ENCODE results near the gene SLC15A5.

Gene SLC15A5

GRCh38 chr12:16258963-16259362 lies 18.5 kb downstream of the SLC15A5 start:
- FAIRE-seq, result no peak

DNA sequence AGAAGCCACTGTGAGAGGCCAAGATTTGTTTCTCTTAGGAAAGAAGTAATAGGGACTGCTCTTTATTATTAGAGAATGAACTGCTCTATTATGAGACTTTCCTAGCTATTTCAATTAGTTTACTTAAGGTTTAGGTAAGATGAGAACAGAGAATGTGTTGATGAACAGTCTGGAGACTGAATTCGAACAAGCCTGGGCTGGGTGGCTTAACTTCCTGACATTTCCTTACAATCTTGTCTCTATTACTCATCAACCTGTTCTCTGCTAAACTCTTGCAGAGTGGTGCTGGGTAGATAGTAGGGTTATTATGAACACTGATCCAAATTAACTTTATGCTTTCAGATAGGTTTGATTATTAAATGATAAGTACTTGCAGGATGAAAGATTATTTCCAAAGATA lies 31.2 kb downstream of the SLC15A5 start:
- no peak for FAIRE-seq

- peak; percentile 36 for FAIRE-seq
These were observed 32.3 kb downstream of the SLC15A5 start for GRCh38 chr12:16245209-16245608.

- FAIRE-seq, result no peak
These were observed 33.7 kb downstream of the SLC15A5 start for GRCh38 chr12:16243487-16244412.

GRCh38 chr12:16241346-16241745 lies 36.1 kb downstream of the SLC15A5 start:
- FAIRE-seq, result no peak

- FAIRE-seq, result no peak
These were observed 38.8 kb downstream of the SLC15A5 start for GRCh38 chr12:16238661-16239060.

DNA sequence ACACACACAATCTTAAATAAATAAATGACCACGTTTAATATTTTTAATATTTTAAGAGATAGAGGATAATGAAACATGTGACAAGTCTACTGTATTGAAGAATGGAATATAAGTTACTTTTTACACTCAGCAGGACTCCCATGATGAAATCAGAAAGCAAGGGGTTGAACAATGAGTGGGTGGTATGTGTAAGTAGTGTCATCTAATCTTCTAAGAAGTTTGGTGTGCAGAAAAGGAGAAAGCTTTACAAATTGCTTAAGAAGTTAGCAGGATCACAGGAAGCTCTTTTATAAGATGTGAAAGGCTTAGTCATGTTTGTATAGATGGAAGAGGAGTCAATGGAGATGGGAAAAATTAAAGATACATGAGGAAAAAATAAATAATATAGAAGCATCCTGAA lies 47.8 kb downstream of the SLC15A5 start:
- FAIRE-seq, result no peak

DNA sequence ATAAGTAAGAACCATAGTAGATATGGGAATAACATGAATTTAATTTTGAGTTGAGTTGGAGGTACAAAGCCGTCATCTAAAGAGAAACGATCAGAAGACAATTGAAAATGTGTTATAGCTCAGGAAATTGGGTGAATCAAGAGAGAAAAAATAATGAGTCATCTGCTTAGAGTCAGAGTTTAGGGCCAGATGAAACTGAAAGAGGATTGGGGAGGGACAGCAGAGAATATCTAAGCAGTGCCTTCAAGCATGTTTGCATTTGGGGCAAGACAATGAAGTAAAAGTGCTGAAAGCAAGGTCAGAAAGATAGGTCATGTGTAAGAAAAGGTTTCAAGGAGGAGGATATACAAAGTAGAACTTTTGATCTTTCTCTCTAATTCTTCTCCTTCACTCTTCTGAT lies 49.4 kb downstream of the SLC15A5 start:
- no peak for FAIRE-seq

GRCh38 chr12:16225692-16226091 lies 51.8 kb downstream of the SLC15A5 start:
- no peak for FAIRE-seq

DNA sequence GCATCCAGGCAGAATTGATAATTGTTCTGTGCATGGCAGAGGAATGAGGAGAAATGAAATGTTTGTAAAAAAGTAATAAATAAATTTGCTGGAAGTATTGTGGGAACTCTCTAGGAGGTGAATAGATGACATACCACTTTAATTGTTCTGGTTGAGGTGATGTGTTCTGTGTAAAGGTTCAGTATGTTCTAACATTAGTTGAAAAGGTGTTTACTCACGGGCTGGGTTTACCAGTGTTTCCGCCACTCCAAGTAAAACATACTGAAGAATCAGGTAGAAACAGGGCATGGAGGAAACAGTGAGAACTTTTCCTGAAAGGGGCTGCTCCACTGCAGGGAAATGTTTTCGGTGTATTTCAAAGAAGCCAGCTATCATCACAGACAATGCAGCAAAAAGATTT lies 53.3 kb downstream of the SLC15A5 start:
- no peak for FAIRE-seq

GRCh38 chr12:16221776-16222175 lies 55.7 kb downstream of the SLC15A5 start:
- FAIRE-seq, result no peak

GRCh38 chr12:16220120-16220519 lies 57.4 kb downstream of the SLC15A5 start:
- FAIRE-seq, result no peak

- no peak for FAIRE-seq
These were observed 58.3 kb downstream of the SLC15A5 start for GRCh38 chr12:16218934-16219751.

DNA sequence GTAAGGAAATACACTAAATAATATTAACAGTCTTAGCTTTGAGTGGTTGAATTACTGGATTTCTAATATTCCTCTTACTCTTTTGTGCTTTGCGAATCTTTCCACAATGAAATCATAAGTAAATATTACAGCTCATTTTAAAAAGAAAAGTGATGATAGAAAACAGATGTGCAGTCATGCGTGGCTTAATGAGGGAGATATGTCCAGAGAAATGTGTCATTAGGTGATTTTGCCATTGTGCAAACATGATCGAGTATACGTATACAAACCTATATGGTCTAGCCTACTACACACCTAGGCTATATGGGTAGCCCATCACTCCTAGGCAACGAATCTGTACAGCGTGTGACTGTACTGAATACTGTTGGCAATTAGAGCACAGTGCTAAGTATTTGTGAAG lies 59.3 kb downstream of the SLC15A5 start:
- no peak for FAIRE-seq

- no peak for FAIRE-seq
These were observed 65.8 kb downstream of the SLC15A5 start for GRCh38 chr12:16211731-16212130.

DNA sequence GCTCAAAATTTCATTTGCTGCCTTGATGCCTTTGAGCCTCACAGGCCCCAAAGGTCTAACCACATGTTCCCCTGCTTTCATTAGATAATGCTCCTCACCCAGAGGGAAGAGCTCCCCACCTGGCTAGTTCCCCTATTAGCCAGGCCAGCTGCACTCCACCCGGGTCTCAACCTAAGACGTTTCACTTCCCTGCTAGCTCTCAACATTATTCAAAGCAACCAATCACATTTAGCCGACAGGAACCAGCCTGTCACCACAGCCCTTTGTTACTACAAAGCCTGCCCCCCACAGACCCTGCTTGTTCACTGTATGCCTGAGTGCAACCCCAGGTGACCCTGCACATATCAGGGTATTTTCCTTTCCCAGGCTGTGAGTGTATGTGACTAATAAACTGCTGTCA lies 78.6 kb downstream of the SLC15A5 start:
- FAIRE-seq, result no peak

DNA sequence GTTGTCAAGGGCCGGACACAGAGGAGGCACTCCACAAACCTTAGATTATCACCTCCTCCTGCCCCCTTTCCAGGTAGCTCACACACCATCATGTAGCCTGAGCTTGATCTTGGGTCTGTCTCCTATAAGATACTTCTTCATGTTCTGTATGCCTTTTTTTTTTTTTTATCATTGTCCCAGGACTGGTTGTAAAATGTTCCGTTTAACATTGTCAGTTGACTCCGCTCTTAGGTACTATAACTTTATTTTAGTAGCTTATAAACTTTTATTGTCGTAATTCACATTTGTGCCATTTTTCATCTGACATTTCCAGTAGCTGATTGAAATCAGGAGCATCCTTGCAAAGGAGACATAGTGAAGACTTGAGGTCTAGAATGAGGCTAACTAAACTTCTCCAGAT lies 79.9 kb downstream of the SLC15A5 start:
- FAIRE-seq, result no peak

- no peak for FAIRE-seq
These were observed 87.6 kb downstream of the SLC15A5 start for GRCh38 chr12:16189849-16190248.

GRCh38 chr12:16187660-16188059 lies 89.8 kb downstream of the SLC15A5 start:
- no peak for FAIRE-seq

DNA sequence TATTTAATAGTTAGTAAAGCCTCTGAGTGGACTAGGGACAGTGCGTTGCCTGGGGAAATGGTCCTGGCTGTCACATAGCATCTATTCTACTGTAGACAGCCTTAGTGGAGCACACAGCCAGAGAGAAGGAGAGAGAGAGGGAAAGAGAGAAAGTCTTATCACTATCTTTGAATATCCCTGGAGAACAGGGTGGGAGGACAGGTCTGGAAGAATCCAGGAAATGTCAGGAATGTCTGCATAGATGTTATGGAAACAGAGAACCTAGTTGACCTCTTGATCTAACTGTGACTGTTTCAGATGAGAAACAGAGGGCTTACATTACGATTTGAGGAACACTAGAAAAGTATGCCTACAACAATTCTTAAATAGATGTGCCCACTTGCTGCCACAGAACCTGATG lies 92.8 kb downstream of the SLC15A5 start:
- FAIRE-seq, result no peak

- FAIRE-seq, result no peak
These were observed 93.9 kb downstream of the SLC15A5 start for GRCh38 chr12:16183541-16183940.

DNA sequence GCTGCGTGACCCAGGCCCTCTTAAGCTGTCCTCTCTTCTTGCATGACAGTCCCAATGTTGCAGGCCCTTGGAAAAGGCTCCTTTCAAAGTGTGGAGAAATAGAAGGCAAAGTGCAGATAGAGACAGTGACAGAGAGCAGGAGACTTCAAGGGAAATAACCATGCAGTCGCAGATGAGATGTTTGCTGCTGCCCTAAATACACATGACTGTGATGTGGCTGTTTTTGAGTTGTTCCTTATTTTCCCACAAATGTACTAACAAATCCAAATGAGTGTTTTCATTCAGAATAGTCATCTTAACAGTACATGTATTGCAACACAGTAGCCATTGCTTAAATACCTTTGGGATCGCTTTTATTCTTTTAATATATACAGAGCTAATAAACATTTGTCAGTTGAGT lies 101.6 kb downstream of the SLC15A5 start:
- FAIRE-seq, result no peak

DNA sequence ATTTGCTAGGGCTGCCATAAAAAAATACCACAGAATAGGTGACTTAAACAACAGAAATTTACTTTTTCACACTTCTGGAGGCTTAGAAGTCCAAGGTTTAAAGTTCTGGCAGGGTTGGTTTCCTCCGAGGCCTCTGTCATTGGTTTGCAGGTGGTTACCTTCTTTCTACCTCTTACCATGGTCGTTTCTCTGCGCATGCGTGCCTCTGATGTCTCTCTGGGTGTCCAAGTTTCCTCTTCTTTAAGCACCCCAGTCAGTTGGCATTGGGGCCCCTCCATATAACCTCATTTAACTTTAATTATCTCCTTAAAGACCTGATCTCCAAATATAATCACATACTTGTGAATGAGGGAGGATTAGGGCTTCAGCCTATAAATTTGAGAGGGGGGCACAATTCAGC lies 103.2 kb downstream of the SLC15A5 start:
- no peak for FAIRE-seq

DNA sequence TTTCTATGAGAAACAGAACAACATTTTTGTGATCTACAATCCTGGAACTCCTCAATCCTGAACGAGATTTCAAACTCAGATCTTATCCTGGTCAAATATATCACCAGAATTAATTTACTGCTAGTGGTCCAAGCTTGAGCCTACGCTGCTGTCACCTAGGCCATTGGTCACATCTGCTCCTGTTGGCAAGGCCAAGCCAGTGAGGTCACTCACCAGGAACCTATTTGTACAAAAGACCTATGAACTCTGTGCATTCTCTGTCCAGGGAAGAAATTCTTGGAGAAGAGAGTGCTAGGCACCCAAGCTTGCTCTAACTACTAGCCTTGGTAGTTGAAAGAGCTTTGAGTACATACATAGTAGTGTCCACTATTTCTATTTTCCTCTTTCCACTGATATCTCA lies 106.1 kb downstream of the SLC15A5 start:
- no peak for FAIRE-seq
